Choroid plexus epithelial cell (primary cell): Measurements from ENCODE around the gene KLHL24.

Source experiments
- DNase-seq: peaks from one replicate; pipeline ENCODE4 v3.0.0-alpha.2; 2010; ENCODE audit warnings: low read depth
- H3K4me3 ChIP-seq: 2 replicates; pipeline ENCODE4 v1.5.1; 2011; ENCODE audit warnings: low read depth, mild to moderate bottlenecking, control low read depth, low read length, moderate library complexity
- TF ChIP-seq, protein P1 (sequence below): conservative IDR thresholded peaks from 2 replicates; pipeline ENCODE4 v1.5.1; 2011; ENCODE audit warnings: low read depth, mild to moderate bottlenecking, control low read depth, inconsistent platforms, low read length, moderate library complexity

The KLHL24 gene

DNA sequence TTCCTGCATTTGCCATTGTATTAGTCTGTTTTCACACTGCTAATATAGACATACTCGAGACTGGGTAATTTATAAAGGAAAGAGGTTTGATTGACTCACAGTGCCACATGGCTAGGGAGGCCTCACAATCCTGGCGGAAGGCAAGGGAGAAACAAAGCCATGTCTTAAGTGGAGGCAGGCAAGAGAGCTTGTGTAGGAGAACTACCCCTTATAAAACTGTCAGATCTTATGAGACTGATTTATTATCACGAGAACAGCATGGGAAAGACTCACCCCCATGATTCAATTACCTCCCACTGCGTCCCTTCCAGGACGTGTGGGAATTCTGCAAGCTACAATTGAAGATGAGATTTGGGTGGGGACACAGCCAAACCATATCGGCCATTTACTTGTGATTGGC lies 90.0 kb downstream of the KLHL24 start:
- H3K4me3 ChIP-seq, result no peak overlapping the region
- TF ChIP-seq, protein P1, sequence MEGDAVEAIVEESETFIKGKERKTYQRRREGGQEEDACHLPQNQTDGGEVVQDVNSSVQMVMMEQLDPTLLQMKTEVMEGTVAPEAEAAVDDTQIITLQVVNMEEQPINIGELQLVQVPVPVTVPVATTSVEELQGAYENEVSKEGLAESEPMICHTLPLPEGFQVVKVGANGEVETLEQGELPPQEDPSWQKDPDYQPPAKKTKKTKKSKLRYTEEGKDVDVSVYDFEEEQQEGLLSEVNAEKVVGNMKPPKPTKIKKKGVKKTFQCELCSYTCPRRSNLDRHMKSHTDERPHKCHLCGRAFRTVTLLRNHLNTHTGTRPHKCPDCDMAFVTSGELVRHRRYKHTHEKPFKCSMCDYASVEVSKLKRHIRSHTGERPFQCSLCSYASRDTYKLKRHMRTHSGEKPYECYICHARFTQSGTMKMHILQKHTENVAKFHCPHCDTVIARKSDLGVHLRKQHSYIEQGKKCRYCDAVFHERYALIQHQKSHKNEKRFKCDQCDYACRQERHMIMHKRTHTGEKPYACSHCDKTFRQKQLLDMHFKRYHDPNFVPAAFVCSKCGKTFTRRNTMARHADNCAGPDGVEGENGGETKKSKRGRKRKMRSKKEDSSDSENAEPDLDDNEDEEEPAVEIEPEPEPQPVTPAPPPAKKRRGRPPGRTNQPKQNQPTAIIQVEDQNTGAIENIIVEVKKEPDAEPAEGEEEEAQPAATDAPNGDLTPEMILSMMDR, result no peak
- DNase-seq, result no peak

DNA sequence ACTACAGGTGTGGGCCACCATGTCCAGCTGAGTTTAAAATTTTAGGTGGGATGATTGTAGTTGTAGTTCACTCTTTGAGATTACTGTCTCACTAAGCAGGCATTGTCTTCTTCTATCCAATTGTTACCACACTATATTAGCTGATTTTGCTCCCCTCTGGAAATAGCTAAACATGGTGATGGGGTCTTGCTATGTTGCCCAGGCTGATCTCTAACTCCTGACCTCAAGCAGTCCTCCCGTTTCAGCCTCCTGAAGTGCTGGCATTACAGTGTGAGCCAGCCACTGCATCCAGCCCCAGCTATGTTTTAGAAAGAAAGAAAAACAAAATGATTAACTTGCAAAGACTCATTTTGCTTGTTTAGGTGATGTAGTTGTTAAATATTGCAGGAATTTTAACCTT lies 92.8 kb downstream of the KLHL24 start:
- DNase-seq, result no peak
- no peak overlapping the region for H3K4me3 ChIP-seq
- TF ChIP-seq, protein P1, result no peak

DNA sequence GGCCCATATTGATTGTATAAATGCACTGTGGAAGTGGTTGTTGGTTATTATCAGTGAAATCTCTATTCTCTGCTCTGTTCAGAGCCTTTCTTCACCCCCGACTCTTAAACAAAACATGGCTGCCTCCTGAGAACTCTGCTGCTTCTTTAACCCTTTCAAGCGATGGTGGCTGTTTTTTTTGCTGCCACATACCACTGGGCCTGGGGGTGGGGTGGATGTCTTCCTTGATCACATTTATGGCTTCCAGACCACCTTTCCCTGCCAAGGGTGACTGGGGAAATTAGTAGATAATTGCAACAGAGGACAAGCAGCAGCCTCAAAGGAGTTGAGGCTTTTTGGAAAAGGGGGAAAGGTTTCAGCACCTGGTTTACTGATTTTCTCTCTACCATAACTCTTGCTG lies 94.9 kb downstream of the KLHL24 start:
- TF ChIP-seq, protein P1, result no peak
- no peak for DNase-seq
- H3K4me3 ChIP-seq, result no peak overlapping the region

DNA sequence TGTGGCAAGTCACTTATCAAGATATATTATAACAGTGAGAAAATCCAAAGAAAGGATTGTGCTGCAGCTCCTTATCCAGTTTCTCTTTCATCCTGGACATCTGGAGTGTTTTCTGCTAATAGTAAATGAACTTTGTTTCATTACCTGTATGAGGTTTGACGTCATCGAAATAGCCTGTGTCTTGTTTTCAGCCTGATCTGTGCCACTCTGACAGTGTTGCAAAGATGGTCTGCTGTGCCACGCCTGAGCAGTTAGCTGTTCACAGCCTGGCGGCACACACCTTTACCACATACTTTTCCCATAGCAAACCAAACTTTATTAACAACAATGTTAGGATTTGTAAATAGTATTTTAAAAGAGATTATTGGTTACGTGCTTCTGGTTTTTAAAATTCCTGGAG lies 96.2 kb downstream of the KLHL24 start:
- no peak overlapping the region for H3K4me3 ChIP-seq
- TF ChIP-seq, protein P1, result no peak
- DNase-seq, result no peak

DNA sequence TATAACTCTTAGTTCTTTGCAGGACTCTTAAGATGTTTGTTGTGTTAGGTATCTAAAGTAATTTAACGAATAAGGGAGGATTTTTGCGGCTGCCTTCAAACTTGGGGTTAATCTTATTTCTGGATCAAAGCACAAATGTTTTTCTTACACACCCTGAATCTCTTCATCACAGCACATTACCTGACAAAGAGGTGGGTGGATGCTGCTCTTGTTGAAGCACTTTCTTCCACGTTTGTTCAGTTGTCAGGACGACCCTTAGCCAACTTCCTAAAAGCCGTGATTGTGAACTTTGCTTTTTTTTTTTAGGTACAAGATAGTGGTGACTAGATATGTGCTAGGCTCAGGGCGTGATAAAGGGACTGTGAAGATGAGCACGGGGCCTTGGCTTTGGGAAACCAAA lies 98.1 kb downstream of the KLHL24 start:
- no peak overlapping the region for H3K4me3 ChIP-seq
- DNase-seq, result no peak
- TF ChIP-seq, protein P1, result no peak
